Left renal cortex interstitium (tissue), 4 donors: ENCODE results near the gene EIF2S2. TPM values are rescaled to one million over a fixed set of nuclear protein-coding genes. Genes with fewer than 3 reads are reported as not detected.
A peak's percentile ranks its signal among the peaks of the same experiment; 100 is the strongest.

Source experiments
- DNase-seq, 4 donors: peaks; one replicate each; pipeline ENCODE4 v3.0.0-alpha.2; 2013; ENCODE audit warnings: low read depth in 4 of 4, low spot score in 2 of 4, missing footprints in 1 of 4
- polyA plus RNA-seq, 4 donors: library from polyadenylated mRNA; unstranded; fragments of 120-200 nt; gene quantifications; one replicate each; pipeline ENCODE4 v1.2.1, GENCODE V29; 2013; ENCODE audit not compliant: insufficient read length in 4 of 4

The EIF2S2 gene
- polyA plus RNA-seq, 4 donors = 45.5 to 54.3 (median 48.0) TPM

DNA sequence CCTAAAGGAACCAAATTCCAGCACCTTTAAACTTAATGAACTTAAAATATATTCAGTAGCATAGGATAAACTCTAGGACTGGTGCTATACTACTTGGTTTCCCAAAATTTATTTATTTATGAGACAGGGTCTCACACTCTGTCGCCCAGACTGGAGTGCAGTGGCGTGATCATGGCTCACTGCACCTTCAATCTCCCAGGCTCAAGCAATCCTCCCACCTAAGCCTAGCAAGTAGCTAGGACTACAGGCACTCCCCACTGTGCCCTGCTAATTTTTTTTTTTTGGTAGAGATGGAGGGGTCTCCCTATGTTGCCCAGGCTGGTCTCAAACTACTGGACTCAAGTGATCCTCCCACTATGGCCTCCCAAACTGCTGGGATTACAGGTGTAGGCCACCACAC, 21.4 kb downstream of the EIF2S2 start:
- DNase-seq = no peak

DNA sequence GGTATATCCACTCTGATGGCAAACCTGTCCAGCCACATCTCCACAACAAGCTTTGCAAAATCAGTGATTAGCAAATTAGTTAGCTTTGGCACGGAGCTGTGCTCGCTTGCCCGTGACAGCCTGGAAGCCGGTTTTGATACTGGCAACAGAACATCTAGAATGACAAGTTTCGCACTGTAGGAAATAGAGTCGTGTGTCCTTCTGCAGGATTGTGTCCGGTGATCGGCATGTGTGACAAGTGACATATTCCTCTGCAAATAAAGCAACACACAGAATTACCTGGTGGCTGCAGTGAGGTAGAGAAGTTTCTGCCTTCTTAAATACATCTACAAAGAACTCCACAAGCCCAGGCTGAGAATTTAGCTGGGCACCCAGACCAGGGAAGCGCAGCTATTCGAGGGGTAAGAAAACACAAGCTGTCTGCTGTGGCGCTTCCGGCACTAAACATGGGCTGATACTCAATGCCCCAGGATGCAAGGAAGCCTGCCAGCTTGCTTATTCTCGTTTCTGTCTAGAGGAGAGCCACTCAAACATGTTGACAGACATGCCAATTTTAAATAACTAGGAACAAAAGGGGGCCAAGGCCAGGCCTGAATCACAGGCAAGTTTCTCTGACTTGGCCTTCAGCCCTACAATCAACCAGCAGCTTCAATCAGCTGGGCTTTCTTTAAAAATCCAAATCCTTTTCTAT, 22.2 kb downstream of the EIF2S2 start:
- no peak for DNase-seq

DNA sequence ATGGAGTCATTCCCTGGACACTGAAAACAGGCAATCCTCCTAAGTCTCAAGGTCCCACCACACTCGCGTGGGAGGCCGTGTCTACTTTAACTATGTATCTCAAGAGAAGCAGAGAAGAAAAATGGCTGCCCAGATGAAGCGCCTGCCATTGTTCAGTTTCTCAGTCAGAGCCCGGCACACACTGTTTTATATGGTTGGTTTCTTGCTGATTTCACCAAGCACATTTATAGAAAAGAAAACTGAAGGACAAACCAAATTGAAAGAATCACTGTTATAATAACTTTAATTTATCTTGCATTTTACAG, 22.9 kb downstream of the EIF2S2 start:
- no peak for DNase-seq

DNA sequence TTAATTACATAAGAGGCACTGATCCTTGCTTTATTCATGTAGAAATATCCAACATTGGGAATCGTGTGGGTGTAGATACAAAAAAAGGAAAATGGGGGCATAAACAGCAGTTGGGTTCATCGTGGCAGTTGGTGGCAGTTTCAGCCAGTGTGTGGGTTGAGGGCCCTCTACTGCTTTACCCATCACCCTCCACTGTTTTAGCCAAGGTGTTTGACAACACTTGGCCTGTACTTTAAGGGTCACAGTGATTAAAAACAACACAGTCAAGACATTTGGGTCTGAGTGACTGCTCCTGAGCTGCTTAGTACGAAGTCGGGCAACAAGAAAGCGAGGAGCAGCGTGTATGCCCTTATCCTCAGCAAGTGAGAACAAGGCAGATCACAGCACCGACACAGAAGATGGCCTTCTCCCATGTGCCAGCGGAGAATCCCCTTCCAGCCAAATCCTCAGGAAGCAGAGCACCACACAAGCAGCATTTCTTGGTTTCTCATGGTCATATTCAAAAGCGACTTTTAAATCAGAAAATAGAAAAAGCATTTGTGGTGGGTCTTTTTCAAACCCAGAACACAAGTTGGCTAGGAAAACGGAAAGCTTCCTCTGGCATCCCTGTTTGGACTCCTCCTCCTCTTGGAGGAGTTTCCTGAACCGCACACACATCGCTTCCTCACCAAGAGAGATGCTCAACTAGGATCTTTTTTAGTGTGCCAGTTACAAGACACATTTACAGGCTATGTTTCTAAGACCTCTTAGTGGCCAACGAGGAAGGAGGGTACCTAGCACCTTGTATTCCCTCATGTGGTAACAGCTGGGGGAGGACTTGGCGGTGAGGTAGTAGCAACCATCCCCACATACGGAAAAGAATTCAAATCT, 23.5 kb downstream of the EIF2S2 start:
- DNase-seq = no peak

DNA sequence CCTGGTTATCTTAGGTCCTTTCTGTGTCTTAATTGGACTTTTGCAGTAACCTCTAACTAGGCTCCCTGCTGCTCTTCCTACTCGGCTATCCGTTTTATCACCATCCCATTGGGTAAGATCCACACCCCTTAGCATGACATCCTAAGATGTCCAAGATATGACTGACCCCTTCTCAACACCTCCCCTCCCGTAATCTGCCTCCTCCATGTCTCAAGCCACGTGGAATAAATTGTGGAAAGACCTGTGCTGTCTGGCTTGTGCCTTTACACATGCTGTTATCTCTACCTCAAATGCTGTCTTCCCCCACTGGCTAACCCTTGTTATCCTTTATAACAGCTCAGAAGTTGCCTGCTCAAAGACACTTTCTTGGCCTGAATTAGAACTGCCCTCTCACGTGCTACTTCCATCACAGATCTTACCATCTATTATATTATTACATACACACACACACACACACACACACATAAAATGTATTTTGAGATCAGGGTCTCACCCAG, 26.5 kb downstream of the EIF2S2 start:
- no peak for DNase-seq

DNA sequence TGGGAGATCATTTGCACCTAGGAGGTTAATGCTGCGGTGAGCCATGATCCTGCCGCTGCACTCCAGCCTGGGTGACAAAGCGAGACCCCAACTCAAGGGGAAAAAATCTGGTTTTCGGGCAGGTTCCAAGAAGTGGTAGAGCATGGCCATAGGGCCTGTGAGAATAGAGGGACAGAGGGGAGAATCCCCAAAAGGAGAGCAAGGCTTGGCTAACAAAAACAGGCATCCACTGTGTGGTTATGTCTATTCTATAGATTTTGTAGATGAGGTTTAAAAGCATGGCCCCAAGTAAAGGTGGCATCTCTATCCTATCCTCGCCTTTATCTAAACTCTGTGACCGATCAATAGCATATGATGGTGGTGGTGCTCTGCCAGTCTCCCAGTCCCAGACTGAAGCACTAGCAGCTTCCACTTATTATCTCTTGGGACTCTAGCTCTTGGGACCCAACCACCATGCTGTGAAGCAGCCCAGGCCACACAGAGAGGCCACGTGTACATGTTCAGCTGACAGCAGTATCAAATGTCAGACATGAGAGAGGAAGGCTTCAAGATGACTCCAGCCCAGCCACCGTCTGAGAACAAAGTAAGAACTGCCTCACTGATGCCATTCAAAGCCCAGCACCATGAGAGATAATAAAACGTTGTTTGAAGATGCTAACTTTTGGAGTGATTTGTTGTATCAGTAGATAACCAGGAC, 27.7 kb downstream of the EIF2S2 start:
- DNase-seq = no peak

DNA sequence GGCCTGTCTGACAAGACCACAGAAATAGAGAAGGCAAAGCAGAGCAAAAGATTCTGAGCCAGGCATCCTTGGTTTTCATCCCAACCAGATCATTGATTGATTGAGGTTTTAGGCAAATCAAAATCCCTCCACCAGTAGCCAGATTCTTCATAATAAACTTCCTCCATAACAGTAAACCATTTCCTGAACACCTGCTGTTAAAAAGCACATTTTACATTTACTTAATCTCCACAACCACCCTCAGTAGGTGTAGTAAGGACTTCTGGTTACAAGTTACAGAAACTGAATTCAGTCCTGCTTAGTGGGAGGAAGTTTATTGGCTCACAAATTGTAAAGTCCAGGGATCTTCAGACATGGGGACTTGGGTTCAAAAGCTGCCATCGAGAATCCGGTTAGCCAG, 28.3 kb downstream of the EIF2S2 start:
- no peak for DNase-seq

DNA sequence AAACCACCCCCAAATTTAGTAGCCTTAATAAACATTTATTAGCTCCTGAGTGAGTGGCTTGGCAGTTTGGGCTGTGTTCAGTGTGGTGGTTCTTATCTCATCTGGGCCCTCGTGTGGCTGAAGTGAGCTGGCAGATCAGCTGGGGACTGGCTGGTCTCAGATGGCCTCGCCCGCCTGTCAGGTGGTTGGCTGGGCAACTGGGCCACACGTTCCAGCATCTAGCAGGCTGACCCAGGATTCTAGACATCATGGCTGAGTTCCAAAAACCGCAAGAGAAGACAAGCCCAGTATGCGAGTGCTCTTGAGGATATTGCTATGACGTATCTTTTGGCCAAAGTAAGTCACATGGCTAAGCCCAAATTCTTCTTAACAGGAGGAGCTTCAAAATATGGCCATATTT, 28.9 kb downstream of the EIF2S2 start:
- no peak for DNase-seq

DNA sequence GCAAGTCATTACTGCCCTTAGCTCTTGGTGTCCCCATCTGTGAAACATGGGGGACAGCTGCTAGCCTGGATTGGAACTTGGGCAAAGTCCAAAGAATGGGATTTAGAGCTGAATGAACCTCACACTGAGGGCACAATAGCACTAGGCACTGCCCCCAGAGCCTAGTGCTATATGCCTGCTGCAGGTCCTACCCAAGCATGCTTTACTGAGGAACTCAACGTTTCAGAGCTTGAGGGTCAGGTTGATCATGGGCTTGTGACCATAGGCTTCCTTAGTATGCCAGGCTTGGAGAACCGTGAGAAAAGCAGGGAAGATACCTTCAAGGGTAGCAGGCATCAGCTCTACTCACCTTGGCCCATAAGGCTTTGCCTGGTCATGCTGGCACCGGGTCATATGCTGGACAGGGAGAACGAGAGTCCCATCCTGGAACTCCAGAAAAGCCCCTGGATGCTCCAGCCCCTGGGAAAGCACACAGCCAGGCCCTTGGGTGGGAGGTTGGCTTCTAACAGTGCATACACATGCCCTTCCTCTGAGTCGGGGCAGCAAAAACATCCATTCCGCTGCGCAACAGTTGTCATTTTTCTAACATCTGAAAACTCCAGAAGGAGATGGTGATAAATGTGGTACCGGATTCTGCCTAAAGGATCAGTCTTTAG, 29.7 kb downstream of the EIF2S2 start:
- DNase-seq = no peak

DNA sequence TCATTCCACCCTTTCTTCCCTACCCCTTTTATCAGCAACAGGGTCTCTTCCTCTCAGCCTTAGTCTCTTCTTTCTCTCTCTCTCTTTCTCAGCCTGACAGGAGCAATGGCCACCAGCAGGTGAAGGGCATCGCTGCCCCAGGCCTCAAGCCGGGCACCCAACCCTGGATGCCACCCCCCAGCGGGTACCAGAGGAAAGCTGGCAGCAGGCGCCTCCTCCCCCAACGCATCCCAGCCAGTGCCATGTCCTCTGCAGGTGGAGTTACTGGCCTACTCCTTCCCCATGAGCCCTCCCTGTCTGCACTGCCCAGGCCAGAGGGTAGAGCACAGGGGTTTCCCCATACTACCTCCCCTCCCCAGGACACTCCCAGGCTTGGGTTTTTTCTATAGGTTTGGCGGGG, 32.2 kb downstream of the EIF2S2 start:
- DNase-seq = no peak

DNA sequence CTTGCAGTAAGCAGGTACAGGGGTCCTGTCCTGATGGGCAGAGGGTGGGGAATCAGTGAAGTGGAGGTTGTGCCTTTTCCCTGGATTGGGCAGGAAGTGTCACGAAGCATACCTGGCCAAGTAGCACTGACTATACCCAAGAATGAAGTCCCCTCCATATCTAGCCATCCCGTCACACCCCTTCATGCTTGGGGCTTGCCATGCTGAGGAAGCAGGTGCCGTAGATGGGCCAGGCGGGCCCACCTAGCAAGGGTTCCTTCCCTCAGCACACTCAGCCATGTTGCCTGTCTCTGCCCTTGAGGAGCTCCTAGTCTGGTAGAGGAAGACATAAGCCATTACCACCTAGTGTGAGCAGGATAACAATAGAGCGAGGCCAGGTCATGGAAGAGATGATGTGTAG, 33.5 kb downstream of the EIF2S2 start:
- DNase-seq = no peak

DNA sequence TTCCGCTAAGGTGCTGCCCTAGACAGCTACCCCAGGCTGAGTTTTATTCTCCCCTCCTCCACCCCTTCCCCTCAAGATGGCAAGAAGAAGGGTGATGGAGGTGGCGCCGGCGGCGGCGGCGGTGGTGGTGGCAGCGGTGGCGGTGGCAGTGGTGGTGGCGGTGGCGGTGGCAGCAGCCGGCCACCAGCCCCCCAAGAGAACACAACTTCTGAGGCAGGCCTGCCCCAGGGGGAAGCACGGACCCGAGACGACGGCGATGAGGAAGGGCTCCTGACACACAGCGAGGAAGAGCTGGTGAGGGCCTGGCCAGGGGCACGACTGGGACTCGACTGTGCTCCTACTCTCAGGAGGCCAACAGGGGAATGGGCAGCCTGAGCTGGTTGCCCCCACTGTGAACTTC, 35.1 kb downstream of the EIF2S2 start:
- no peak for DNase-seq

DNA sequence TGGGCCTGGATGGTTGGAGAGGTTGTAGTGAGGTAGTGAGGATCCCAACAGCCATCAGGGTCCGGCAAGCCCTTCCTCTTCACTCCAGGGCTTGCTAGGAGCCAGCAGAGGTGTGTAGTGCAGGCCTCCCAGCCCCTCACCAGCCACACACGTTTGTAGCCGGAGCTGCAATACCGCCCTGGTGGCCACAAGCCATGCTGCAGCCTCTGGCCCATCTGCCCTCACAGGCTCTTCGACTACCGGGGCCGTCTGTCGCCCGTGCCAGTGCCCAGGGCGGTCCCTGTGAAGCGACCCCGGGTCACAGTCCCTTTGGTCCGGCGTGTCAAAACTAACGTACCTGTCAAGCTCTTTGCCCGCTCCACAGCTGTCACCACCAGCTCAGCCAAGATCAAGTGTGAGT, 36.4 kb downstream of the EIF2S2 start:
- DNase-seq = no peak

DNA sequence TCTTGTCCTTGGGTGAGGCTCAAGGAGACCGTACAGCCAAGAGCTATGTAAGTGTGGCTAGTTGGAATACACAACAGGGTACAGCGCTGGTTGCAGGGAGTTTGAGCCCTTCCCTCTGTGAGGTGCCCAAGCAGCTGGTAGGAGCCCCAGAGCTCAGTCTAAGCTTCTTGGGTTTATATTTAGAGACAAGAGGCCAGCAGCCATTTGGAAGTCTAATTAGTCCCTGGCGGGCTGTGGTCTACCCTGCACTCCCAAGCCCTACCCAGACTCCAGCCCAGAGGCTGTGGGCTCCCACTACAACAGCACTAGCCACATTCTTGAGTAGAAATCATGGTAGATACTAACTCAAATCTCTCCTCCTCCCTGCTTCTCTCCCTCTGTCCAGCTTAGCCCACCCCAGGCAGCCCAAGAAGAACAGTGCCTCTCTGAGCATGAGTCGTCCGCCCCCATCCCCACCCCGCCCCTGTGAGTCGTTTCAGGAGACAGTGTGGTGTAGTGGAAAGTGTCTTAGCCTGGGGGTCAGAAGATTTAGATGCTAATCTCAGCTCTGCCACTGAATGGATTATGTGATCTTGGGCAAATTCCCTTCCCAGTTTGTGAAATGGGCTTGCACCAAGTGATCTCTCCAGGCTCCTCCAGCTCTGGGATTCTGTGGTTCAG, 37.8 kb downstream of the EIF2S2 start:
- no peak for DNase-seq

DNA sequence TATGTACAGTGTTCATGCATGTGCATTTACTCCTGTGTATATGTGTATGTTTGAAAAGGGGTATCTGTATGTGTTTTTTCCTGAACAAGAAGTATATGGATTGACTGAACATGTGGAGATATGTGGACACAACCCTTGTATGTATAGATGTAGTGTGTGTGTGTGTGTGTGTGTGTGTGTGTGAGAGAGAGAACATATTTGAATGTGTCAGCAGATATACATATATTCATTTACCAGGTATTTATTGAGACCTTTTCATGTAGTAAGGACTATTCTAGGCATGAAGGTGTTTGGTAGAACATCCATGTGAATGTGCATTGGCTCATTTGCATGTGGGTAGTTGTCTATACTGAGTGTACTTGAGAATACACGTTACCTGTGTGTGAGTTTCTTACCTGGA, 39.3 kb downstream of the EIF2S2 start:
- no peak for DNase-seq

DNA sequence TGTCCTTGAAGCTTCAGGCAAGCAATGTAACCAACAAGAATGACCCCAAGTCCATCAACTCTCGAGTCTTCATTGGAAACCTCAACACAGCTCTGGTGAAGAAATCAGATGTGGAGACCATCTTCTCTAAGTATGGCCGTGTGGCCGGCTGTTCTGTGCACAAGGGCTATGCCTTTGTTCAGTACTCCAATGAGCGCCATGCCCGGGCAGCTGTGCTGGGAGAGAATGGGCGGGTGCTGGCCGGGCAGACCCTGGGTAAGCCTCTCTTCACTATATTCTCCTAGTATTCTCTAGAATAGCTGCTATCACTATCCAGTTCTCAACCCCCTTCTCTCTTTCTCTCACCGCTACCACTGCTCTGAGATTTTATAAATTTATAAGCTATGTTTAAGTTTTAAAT, 40.0 kb downstream of the EIF2S2 start:
- no peak for DNase-seq

DNA sequence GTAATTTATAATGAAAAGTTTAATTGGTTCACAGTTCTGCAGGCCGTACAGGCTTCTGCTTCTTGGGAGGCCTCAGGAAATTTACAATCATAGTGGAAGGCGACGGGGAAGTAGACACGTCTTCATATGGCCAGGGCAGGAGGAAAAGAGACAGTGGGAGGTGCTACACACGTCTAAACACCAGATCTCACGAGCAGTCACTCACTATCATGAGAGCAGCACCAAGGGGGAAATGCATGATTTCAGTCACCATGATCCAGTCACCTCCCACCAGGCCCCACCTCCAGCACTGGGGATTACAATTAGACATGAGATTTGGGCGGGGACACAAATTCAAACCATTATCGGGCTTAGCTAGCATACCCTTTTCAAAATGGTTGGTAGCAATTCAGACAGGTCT, 41.2 kb downstream of the EIF2S2 start:
- no peak for DNase-seq

DNA sequence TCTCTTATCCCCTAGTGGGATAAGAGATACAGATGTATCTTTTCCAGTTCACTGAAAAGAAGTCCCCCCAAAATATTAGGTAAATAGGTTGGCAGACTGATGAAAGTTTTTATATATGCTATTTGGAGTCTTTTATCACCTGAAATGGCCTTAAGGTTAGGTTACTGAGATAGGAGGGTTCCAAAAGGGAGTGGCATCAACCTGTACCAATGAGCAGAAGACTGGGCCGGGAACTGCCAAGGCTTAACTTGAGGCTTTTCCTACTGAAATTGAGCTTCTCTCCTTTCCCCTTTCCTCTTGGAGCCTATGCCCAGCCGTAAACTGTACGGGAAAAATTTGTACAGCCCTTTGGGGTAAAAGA, 42.0 kb downstream of the EIF2S2 start:
- no peak for DNase-seq

DNA sequence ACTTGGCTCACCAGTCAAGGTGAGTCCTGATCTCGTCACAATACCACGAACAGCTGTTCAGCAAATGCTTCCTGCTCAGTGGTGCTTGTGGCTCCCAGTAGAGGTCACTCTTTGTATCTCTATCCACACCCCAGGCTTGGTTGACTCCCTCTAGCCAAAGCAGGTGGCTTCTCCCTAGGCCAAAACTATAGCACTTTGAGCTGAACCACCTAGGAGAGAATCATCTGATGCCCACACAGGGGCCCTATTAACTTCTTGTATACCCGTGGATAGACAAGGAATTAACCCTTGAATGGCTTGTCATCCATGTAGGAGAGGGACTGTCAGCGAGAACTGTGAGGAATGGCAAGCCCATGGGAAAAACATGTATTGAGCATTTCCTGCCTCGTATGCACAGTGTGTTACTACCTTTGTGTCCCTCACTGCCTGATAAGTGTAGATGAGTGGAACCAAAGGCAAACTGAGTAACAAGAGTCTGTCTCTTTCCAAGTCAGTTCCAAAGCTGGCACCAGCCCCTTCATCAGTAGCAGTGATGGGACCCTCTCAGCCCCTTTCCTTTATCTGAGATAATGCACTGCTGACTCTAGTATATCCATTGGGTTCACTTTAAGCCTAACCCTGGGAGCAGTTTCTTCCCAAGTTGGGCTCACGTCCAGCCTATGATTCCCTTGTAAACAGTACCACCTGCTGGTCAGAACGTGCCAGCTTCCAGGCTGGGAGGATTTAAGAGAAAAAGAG, 42.5 kb downstream of the EIF2S2 start:
- DNase-seq = peak; percentile 62 to 81 (median 70)

DNA sequence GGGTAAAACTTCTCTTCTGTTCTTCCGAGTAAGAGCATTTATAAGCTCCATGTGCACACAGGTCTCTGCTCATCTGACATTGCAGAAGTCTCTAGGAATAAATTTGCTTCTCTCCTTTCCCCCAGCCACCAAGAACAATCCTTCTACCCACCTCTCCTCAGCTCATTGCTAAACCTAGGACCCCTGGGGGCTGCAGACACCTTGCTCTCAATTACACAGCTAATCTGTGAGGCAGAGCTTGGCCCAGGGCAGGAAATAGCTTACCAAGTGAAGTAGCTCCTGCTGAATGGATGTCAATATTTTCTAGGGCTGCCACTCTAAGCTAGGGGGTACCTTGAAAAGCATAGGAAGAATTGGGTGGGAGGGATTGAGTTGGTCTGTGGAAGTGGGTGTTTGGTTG, 44.0 kb downstream of the EIF2S2 start:
- no peak for DNase-seq
